H1 (cell line): Measurements from ENCODE around the gene LANCL1. TPM values are rescaled to one million over a fixed set of nuclear protein-coding genes. Genes with fewer than 3 reads are reported as not detected.

Experiments used
- CTCF ChIA-PET: fragments of 300-600 bp; sonication (Branson Sonifier 250); formaldehyde crosslinking; loops from one replicate; lab custom pipeline; 2021; ENCODE audit not compliant: partially characterized antibody; lab: Charles Lee
- POLR2A ChIA-PET: fragments of 300-600 bp; sonication (Branson Sonifier 250); formaldehyde crosslinking; loops from one replicate; lab custom pipeline; 2021; ENCODE audit warnings: inconsistent platforms; ENCODE audit not compliant: partially characterized antibody; lab: Charles Lee
- DNase-seq, 2 experiments: peaks; one replicate each; pipeline versions ENCODE4 v3.0.0 to v3.0.0-alpha.2; 2010 to 2022; ENCODE audit warnings: low spot score in 2 of 2, low read depth in 1 of 2, mixed read lengths in 1 of 2
- FAIRE-seq: peaks from 2 replicates; lab custom pipeline; 2011; peaks lifted over from hg19 to GRCh38; lab: Jason Lieb, UNC
- H2AFZ ChIP-seq: 2 replicates; pipeline ENCODE4 v1.8.1; 2012; ENCODE audit warnings: low read length, inconsistent platforms
- H2AK5ac ChIP-seq: 2 replicates; pipeline ENCODE4 v1.6.1; 2013; ENCODE audit warnings: low read depth, low read length
- H2BK120ac ChIP-seq: replicated peaks from 2 replicates; pipeline ENCODE3; 2013; ENCODE audit warnings: low read depth, low read length, inconsistent platforms
- H2BK12ac ChIP-seq: 2 replicates; pipeline ENCODE4 v1.6.1; 2013; ENCODE audit warnings: low read depth, low read length
- H2BK15ac ChIP-seq: 2 replicates; pipeline ENCODE4 v1.6.1; 2013; ENCODE audit warnings: low read length
- H2BK20ac ChIP-seq: 2 replicates; pipeline ENCODE4 v1.6.1; 2013; ENCODE audit warnings: low read length
- H2BK5ac ChIP-seq: 2 replicates; pipeline ENCODE4 v1.6.1; 2013; ENCODE audit warnings: low read depth, low read length
- H3K14ac ChIP-seq: 2 replicates; pipeline ENCODE4 v1.6.1; 2013; ENCODE audit warnings: inconsistent platforms; ENCODE audit not compliant: insufficient read length
- H3K18ac ChIP-seq: 2 replicates; pipeline ENCODE4 v1.6.1; 2013; ENCODE audit warnings: low read length; ENCODE audit errors: extremely low read depth
- H3K23ac ChIP-seq: 2 replicates; pipeline ENCODE4 v1.6.1; 2013; ENCODE audit warnings: inconsistent platforms; ENCODE audit not compliant: insufficient read length
- H3K23me2 ChIP-seq: 2 replicates; pipeline ENCODE4 v1.6.1; 2013; ENCODE audit warnings: low read depth, low read length
- H3K27ac ChIP-seq: 2 replicates; pipeline ENCODE4 v1.6.1; 2011; ENCODE audit warnings: low read depth, low read length, inconsistent platforms
- H3K27me3 ChIP-seq, 4 experiments: replicated peaks in 1 of 4; 1 replicate in 1 of 4; 2 replicates in 3 of 4; pipeline versions ENCODE4 v1.6.1 to v1.8.1; 2011 to 2013; ENCODE audit warnings: low read length in 3 of 4, mild to moderate bottlenecking in 3 of 4, inconsistent platforms in 2 of 4, mixed read lengths in 2 of 4, moderate library complexity in 1 of 4; ENCODE audit not compliant: control insufficient read depth in 3 of 4, insufficient read depth in 3 of 4; ENCODE audit errors: extremely low read depth in 1 of 4
- H3K36me3 ChIP-seq, 4 experiments: 2 replicates each; pipeline versions ENCODE4 v1.6.1 to v1.8.1; 2011 to 2013; ENCODE audit warnings: mild to moderate bottlenecking in 4 of 4, low read length in 3 of 4, moderate library complexity in 2 of 4, control low read depth in 1 of 4, inconsistent platforms in 1 of 4; ENCODE audit not compliant: insufficient read depth in 4 of 4, control insufficient read depth in 2 of 4
- H3K4ac ChIP-seq: replicated peaks from 2 replicates; pipeline ENCODE3; 2013; ENCODE audit warnings: low read length, low read depth, mixed read lengths, inconsistent platforms; ENCODE audit not compliant: insufficient read length
- H3K4me1 ChIP-seq, 4 experiments: replicated peaks in 1 of 4; 1 replicate in 1 of 4; 2 replicates in 3 of 4; pipeline versions ENCODE4 v1.6.1 to v1.8.1; 2011 to 2013; ENCODE audit warnings: low read length in 3 of 4, inconsistent platforms in 2 of 4, mixed read lengths in 1 of 4; ENCODE audit not compliant: insufficient read depth in 4 of 4, control insufficient read depth in 3 of 4
- H3K4me2 ChIP-seq, 2 experiments: 2 replicates each; pipeline versions ENCODE4 v1.6.1 to v1.8.1; 2011 to 2013; ENCODE audit warnings: low read depth in 2 of 2, low read length in 2 of 2, control low read depth in 1 of 2, inconsistent platforms in 1 of 2, mild to moderate bottlenecking in 1 of 2; ENCODE audit not compliant: insufficient read depth in 1 of 2
- H3K4me3 ChIP-seq, 4 experiments: fragments of 200-600, 300-600 bp in 1 of 4; sonication (generic), shearing (Covaris generic), sonication (Bioruptor Twin) in 1 of 4; 2 replicates each; pipeline versions ENCODE4 v1.5.1 to v1.8.1; 2011 to 2016; ENCODE audit warnings: low read length in 4 of 4, low read depth in 3 of 4, control low read depth in 2 of 4, inconsistent platforms in 2 of 4, mild to moderate bottlenecking in 2 of 4, mixed read lengths in 1 of 4, moderate library complexity in 1 of 4; ENCODE audit not compliant: insufficient read depth in 2 of 4; ENCODE audit errors: extremely low read depth in 1 of 4
- H3K56ac ChIP-seq: replicated peaks from 2 replicates; pipeline ENCODE3; 2013; ENCODE audit warnings: low read depth, mild to moderate bottlenecking, mixed read lengths, low read length, inconsistent platforms; ENCODE audit not compliant: insufficient read length
- H3K79me1 ChIP-seq: 2 replicates; pipeline ENCODE4 v1.6.1; 2013; ENCODE audit warnings: low read depth, low read length, control low read depth
- H3K79me2 ChIP-seq, 2 experiments: 2 replicates each; pipeline versions ENCODE4 v1.6.1 to v1.8.1; 2012 to 2013; ENCODE audit warnings: low read length in 2 of 2, mild to moderate bottlenecking in 2 of 2, inconsistent platforms in 1 of 2; ENCODE audit not compliant: insufficient read depth in 2 of 2, control insufficient read depth in 1 of 2
- H3K9ac ChIP-seq, 4 experiments: replicated peaks in 1 of 4; 1 replicate in 1 of 4; 2 replicates in 3 of 4; pipeline versions ENCODE4 v1.6.1 to v1.8.1; 2011 to 2013; ENCODE audit warnings: low read depth in 3 of 4, low read length in 3 of 4, control low read depth in 2 of 4, mild to moderate bottlenecking in 2 of 4, moderate library complexity in 2 of 4, inconsistent platforms in 1 of 4; ENCODE audit errors: extremely low read depth in 1 of 4
- H3K9me3 ChIP-seq, 2 experiments: 2 replicates each; pipeline versions ENCODE4 v1.6.1 to v1.8.1; 2012 to 2013; ENCODE audit warnings: mild to moderate bottlenecking in 2 of 2, moderate library complexity in 2 of 2, control low read depth in 1 of 2, inconsistent platforms in 1 of 2, low read depth in 1 of 2, low read length in 1 of 2, mixed read lengths in 1 of 2; ENCODE audit not compliant: insufficient read depth in 2 of 2
- H4K20me1 ChIP-seq, 2 experiments: replicated peaks in 1 of 2; 2 replicates each; pipeline versions ENCODE3 to v1.8.1; 2011 to 2013; ENCODE audit warnings: inconsistent platforms in 2 of 2, low read length in 2 of 2, mild to moderate bottlenecking in 1 of 2; ENCODE audit not compliant: insufficient read depth in 2 of 2, control insufficient read depth in 1 of 2
- H4K5ac ChIP-seq: 2 replicates; pipeline ENCODE4 v1.6.1; 2013; ENCODE audit warnings: low read length, low read depth, mixed read lengths, inconsistent platforms; ENCODE audit not compliant: insufficient read length
- H4K8ac ChIP-seq: 2 replicates; pipeline ENCODE4 v1.8.0; 2013; ENCODE audit warnings: mild to moderate bottlenecking, moderate library complexity, low read length, inconsistent platforms; ENCODE audit not compliant: insufficient read depth; ENCODE audit errors: extremely low read depth
- H4K91ac ChIP-seq: replicated peaks from 2 replicates; pipeline ENCODE3; 2013; ENCODE audit warnings: low read length, mixed read lengths, inconsistent platforms; ENCODE audit not compliant: insufficient read length
- ASH2L ChIP-seq: fragments of 200-600, 300-600 bp; sonication (generic); IDR thresholded peaks from one replicate; pipeline ENCODE4 v1.7.1; 2017; ENCODE audit warnings: low read length
- CEBPB ChIP-seq: IDR thresholded peaks from 2 replicates; pipeline ENCODE4 v1.6.1; 2012; ENCODE audit warnings: low read depth, low read length
- EGR1 ChIP-seq: IDR thresholded peaks from 2 replicates; pipeline ENCODE4 v1.6.1; 2011; ENCODE audit warnings: low read depth, low read length, borderline replicate concordance
- EZH2 ChIP-seq: fragments of 200-600 bp; sonication (generic); IDR thresholded peaks from 2 replicates; pipeline ENCODE4 v1.7.1; 2012; ENCODE audit warnings: low read depth, mild to moderate bottlenecking, moderate library complexity, low read length, inconsistent platforms; ENCODE audit not compliant: severe bottlenecking
- FOSL1 ChIP-seq: IDR thresholded peaks from 2 replicates; pipeline ENCODE4 v1.6.1; 2011; ENCODE audit warnings: mild to moderate bottlenecking, low read depth, low read length, moderate library complexity; ENCODE audit not compliant: insufficient read depth
- JUND ChIP-seq: IDR thresholded peaks from 2 replicates; pipeline ENCODE4 v1.6.1; 2011; ENCODE audit warnings: mild to moderate bottlenecking, improper control_type of control experiment, low read length
- KDM1A ChIP-seq: fragments of 200-600, 300-600 bp; sonication (generic); IDR thresholded peaks from 2 replicates; pipeline ENCODE4 v1.7.1; 2016; ENCODE audit warnings: mild to moderate bottlenecking, low read length, borderline replicate concordance
- POLR2A ChIP-seq, 2 experiments: IDR thresholded peaks; 1 replicate in 1 of 2; 2 replicates in 1 of 2; pipeline ENCODE4 v1.6.1; 2011; ENCODE audit warnings: low read depth in 2 of 2, low read length in 2 of 2, mild to moderate bottlenecking in 2 of 2; ENCODE audit errors: control extremely low read depth in 1 of 2
- RBBP5 ChIP-seq: IDR thresholded peaks from 2 replicates; pipeline ENCODE4 v1.7.1; 2012; ENCODE audit warnings: low read depth, mild to moderate bottlenecking, inconsistent platforms, low read length, moderate library complexity, borderline replicate concordance
- SAP30 ChIP-seq: fragments of 300-600 bp; sonication (generic); IDR thresholded peaks from 2 replicates; pipeline ENCODE4 v1.7.1; 2012; ENCODE audit warnings: low read length, moderate library complexity, mild to moderate bottlenecking, inconsistent platforms; ENCODE audit not compliant: insufficient read depth, insufficient replicate concordance
- SIN3A ChIP-seq, 2 experiments: IDR thresholded peaks in 1 of 2; conservative IDR thresholded peaks in 1 of 2; 2 replicates each; pipeline ENCODE4 v1.6.1; 2011 to 2012; ENCODE audit warnings: low read length in 2 of 2, improper control_type of control experiment in 1 of 2, low read depth in 1 of 2, mild to moderate bottlenecking in 1 of 2
- SIRT6 ChIP-seq: IDR thresholded peaks from one replicate; pipeline ENCODE4 v1.7.1; 2012; ENCODE audit warnings: low read length, inconsistent platforms
- SIX5 ChIP-seq: IDR thresholded peaks from 2 replicates; pipeline ENCODE4 v1.6.1; 2011; ENCODE audit warnings: mild to moderate bottlenecking, low read depth, low read length
- SP4 ChIP-seq: IDR thresholded peaks from 2 replicates; pipeline ENCODE4 v1.6.1; 2012; ENCODE audit warnings: low read length, inconsistent platforms
- SRF ChIP-seq: IDR thresholded peaks from 2 replicates; pipeline ENCODE4 v1.6.1; 2011; ENCODE audit warnings: mild to moderate bottlenecking, low read depth, low read length, moderate library complexity
- TAF7 ChIP-seq: optimal IDR thresholded peaks from 2 replicates; pipeline ENCODE3; 2011; ENCODE audit warnings: low read depth, mild to moderate bottlenecking, inconsistent platforms, low read length, moderate library complexity, borderline replicate concordance
- TCF12 ChIP-seq: IDR thresholded peaks from 2 replicates; pipeline ENCODE4 v1.6.1; 2011; ENCODE audit warnings: low read depth, mild to moderate bottlenecking, low read length
- WGBS, 2 experiments: shearing (Covaris generic) in 1 of 2; methylation state at CpG; one replicate each; pipeline versions ENCODE4 v1.1.6 to v1.1.7; 2013 to 2015; ENCODE audit warnings: low lambda C conversion rate in 2 of 2, mixed read lengths in 2 of 2, inconsistent platforms in 1 of 2, low coverage in 1 of 2, missing lambda C conversion rate in 1 of 2; ENCODE audit not compliant: insufficient replicate concordance in 2 of 2, insufficient coverage in 1 of 2, insufficient read length in 1 of 2; ENCODE audit errors: extremely low coverage in 1 of 2, missing lambda C conversion rate in 1 of 2; 5-methylcytosine and 5-hydroxymethylcytosine counted together
- polyA plus RNA-seq, 7 experiments: library from polyadenylated mRNA; depleted of rRNA in 3 of 7; stranded (reverse) in 5 of 7; unstranded in 2 of 7; fragments of >200 nt in 5 of 7; fragments of 200-250 nt in 2 of 7; gene quantifications; 1 replicate in 5 of 7; 2 replicates in 1 of 7; 4 replicates in 1 of 7; pipeline versions ENCODE4 v1.2.1 to v1.2.3, GENCODE V29; 2011 to 2013; ENCODE audit warnings: missing spikeins in 2 of 7, mixed read lengths in 2 of 7
- total RNA-seq: library from RNA; stranded (reverse); fragmentation: NEBNext Ultra II Directional; extraction: Animal tissue kit (Norgen Biotek cat#: 25700); gene quantifications from 2 replicates; pipeline ENCODE4 v1.2.1, GENCODE V29; 2021

Gene LANCL1
- total and polyA plus RNA-seq, 2 of the 8 experiments (the other 6 are each of a cell fraction or from before 2014, with no cell fraction given), result 26.2 to 48.7 TPM

DNA sequence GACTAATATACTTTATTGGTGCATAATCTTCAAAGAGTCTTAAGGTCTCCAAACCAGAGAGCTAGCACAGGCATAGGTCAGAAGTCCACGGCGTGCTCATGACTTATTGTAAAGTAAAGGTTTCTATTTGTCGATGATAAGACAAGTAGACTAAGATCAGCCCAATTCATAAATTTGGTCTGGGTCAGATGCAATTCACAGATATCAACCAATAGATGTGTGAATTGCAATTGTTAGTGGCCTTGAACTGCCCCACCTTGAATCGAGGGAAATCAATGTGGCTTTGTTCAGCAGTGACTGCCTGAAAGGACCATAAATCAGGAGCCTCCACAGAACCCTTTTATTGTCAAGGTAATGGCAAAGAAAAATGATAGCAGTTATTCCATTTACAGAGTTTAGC lies 40.7 kb upstream of the LANCL1 start:
- CTCF ChIA-PET, result no interaction called here
- H3K79me1 ChIP-seq, result no peaks in the 10 kb centered on the region
- WGBS, 2 experiments, result 94% methylated on average over 4 of the region's 4 CpGs; no CpG with 5 or more reads in 1 of the 2 experiments
- TF ChIP-seq RBBP5, result no peak
- no peak for TF ChIP-seq KDM1A
- no peak for TF ChIP-seq ASH2L
- no peak for TF ChIP-seq TCF12
- no peak for TF ChIP-seq CEBPB
- TF ChIP-seq SP4, result no peak
- TF ChIP-seq SIN3A (conservative IDR thresholded peaks at IDR 0.05 in 1 of 2, IDR thresholded peaks at IDR 0.05 in 1 of 2; ENCODE audit: low read depth in 1 of 2, low read length in 2 of 2), result no peak
- no peak for TF ChIP-seq SIRT6
- no peak for TF ChIP-seq SAP30
- TF ChIP-seq FOSL1, result no peak
- TF ChIP-seq POLR2A (IDR thresholded peaks at IDR 0.05; ENCODE audit: control extremely low read depth in 1 of 2, low read depth in 2 of 2, low read length in 2 of 2), result no peak
- no peak for TF ChIP-seq SRF
- no peak for TF ChIP-seq EGR1
- TF ChIP-seq TAF7, result no peak
- no peak for TF ChIP-seq EZH2
- TF ChIP-seq SIX5, result no peak
- TF ChIP-seq JUND, result no peak

More for the DNA sequence above, 40.7 kb upstream of the LANCL1 start:
- no peak overlapping the region for H3K4me3 ChIP-seq
- no peak overlapping the region for H3K23ac ChIP-seq
- no peaks in the 10 kb centered on the region for H3K9me3 ChIP-seq
- no peak overlapping the region for H2BK12ac ChIP-seq
- H2BK15ac ChIP-seq, result no peak overlapping the region
- H3K79me2 ChIP-seq, result no peaks in the 10 kb centered on the region
- H4K5ac ChIP-seq, result no peak overlapping the region
- FAIRE-seq, result no peak
- H4K20me1 ChIP-seq, result no peaks in the 10 kb centered on the region
- H3K36me3 ChIP-seq, result no peaks in the 10 kb centered on the region
- no peaks in the 10 kb centered on the region for H3K23me2 ChIP-seq
- H3K56ac ChIP-seq, result no peak overlapping the region
- H3K18ac ChIP-seq, result no peak overlapping the region
- no peak overlapping the region for H2BK5ac ChIP-seq
- POLR2A ChIA-PET, result no interaction called here
- H2AK5ac ChIP-seq, result no peak overlapping the region
- H3K27me3 ChIP-seq, result no peaks in the 10 kb centered on the region
- H3K4ac ChIP-seq, result no peak overlapping the region
- H3K27ac ChIP-seq, result no peak overlapping the region
- no peak overlapping the region for H3K4me2 ChIP-seq
- no peak overlapping the region for H3K14ac ChIP-seq
- no peak for DNase-seq
- no peak overlapping the region for H2AFZ ChIP-seq
- H3K4me1 ChIP-seq, result no peaks in the 10 kb centered on the region
- no peak overlapping the region for H2BK20ac ChIP-seq
- no peak overlapping the region for H4K8ac ChIP-seq
- H2BK120ac ChIP-seq, result no peak overlapping the region
- H3K9ac ChIP-seq, result no peak overlapping the region
- H4K91ac ChIP-seq, result no peak overlapping the region
